Smooth muscle cell (in vitro differentiated cells): Measurements from ENCODE around the gene CNR2. TPM values are rescaled to one million over a fixed set of nuclear protein-coding genes. Genes with fewer than 3 reads are reported as not detected.
"Not testable (repeated sequence)": the region's sequence is repeated elsewhere in the genome, so short reads cannot be mapped to it uniquely, and the experiment has no call there.

ENCODE experiments used
- DNase-seq: peaks from one replicate; lab custom pipeline; 2025; ENCODE audit not compliant: unreplicated experiment; lab: John Stamatoyannopoulos, UW
- H2AFZ ChIP-seq: fragments of 200-600 bp; sonication (generic); 2 replicates; pipeline ENCODE4 v1.6.0; 2016; ENCODE audit warnings: antibody characterized with exemption, low read depth, mild to moderate bottlenecking
- H3F3A ChIP-seq: fragments of 200-600 bp; sonication (generic); 2 replicates; pipeline ENCODE4 v1.6.0; 2017; ENCODE audit warnings: antibody characterized with exemption, low read depth
- H3K27ac ChIP-seq: fragments of 200-600 bp; sonication (generic); 2 replicates; pipeline ENCODE4 v1.5.1; 2016; ENCODE audit warnings: low read depth, mild to moderate bottlenecking
- H3K27me3 ChIP-seq: fragments of 200-600 bp; sonication (generic); 2 replicates; pipeline ENCODE4 v1.6.1; 2016; ENCODE audit warnings: low read depth, mild to moderate bottlenecking
- H3K36me3 ChIP-seq: fragments of 200-600 bp; sonication (generic); 2 replicates; pipeline ENCODE4 v1.5.1; 2016; ENCODE audit warnings: low read depth
- H3K4me1 ChIP-seq: fragments of 200-600 bp; sonication (generic); 2 replicates; pipeline ENCODE4 v1.5.1; 2016; ENCODE audit warnings: low read depth
- H3K4me2 ChIP-seq: fragments of 200-600 bp; sonication (generic); 2 replicates; pipeline ENCODE4 v1.6.0; 2016; ENCODE audit warnings: mild to moderate bottlenecking
- H3K4me3 ChIP-seq: fragments of 200-600 bp; sonication (generic); 2 replicates; pipeline ENCODE4 v1.5.1; 2016; ENCODE audit warnings: mild to moderate bottlenecking
- H3K79me2 ChIP-seq: fragments of 200-600 bp; sonication (generic); 2 replicates; pipeline ENCODE4 v1.6.0; 2016; ENCODE audit warnings: low read depth, mild to moderate bottlenecking
- H3K9ac ChIP-seq: fragments of 200-600 bp; sonication (generic); 2 replicates; pipeline ENCODE4 v1.6.0; 2016; ENCODE audit warnings: low read depth
- H3K9me3 ChIP-seq: fragments of 200-600 bp; sonication (generic); replicated peaks from 2 replicates; pipeline ENCODE4 v1.5.1; 2016; ENCODE audit warnings: low read depth
- H4K20me1 ChIP-seq: fragments of 200-600 bp; sonication (generic); 2 replicates; pipeline ENCODE4 v1.6.0; 2016; ENCODE audit warnings: low read depth
- WGBS: methylation state at CpG from one replicate; pipeline ENCODE4 v1.1.7; 2016; ENCODE audit warnings: low lambda C conversion rate; 5-methylcytosine and 5-hydroxymethylcytosine counted together
- polyA plus RNA-seq: library from polyadenylated mRNA; unstranded; fragments of >200 nt; fragmentation: Nextera tagmentation; extraction: Ambion mirVana; gene quantifications from 2 replicates; pipeline ENCODE4 v1.2.1, GENCODE V29; 2016
- total RNA-seq: library from RNA; depleted of rRNA; stranded (reverse); fragments of >200 nt; gene quantifications from 2 replicates; pipeline ENCODE4 v1.2.3, GENCODE V29; 2014
- TF ChIP-seq, protein P1 (sequence below): fragments of 200-600 bp; sonication (generic); IDR thresholded peaks from 2 replicates; pipeline ENCODE4 v1.5.1; 2017; ENCODE audit warnings: borderline replicate concordance, mild to moderate bottlenecking, antibody characterized with exemption; ENCODE audit not compliant: insufficient read depth, poor library complexity, severe bottlenecking

CNR2 gene
- total and polyA plus RNA-seq, 2 experiments from 2014 or later: not detected

DNA sequence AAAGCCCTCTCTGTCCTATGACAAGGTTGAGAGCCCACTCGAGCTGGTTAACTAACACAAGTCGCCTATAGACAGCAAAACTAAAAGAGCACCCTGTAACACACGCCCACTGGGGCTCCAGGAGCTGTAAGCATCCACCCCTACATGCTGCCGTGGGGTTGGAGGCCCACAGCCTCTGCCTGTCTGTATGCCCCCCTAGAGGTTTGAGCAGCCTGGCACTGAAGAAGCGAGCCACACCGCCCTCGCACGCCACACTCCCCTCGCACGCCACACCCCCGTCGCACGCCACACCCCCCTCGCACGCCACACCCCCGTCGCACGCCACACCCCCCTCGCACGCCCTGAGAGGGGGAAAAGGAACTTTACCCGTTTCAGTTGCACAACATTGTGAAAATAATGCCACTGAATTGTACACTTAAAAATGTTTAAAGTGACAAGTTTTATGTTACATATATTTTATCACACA, 74.7 kb downstream of the CNR2 start:
- Histone ChIP-seq H3K4me2 (peak overlapping the region; percentile 89), H3K9me3 (no peaks in the 10 kb centered on the region), H3K4me3 (peak overlapping the region; percentile 46), H3K27ac (no peak overlapping the region), H3K9ac (no peak overlapping the region), H3K27me3 (peaks cover 18% of the 10 kb centered on the region), H3K79me2 (no peaks in the 10 kb centered on the region), H3F3A (no peaks in the 10 kb centered on the region), H4K20me1 (no peaks in the 10 kb centered on the region), H2AFZ (peak overlapping the region; percentile 79), H3K36me3 (no peaks in the 10 kb centered on the region), H3K4me1 (peaks cover 3% of the 10 kb centered on the region)
- DNase-seq: peak; percentile 54
- 3% methylated on average over 19 of the region's 21 CpGs for WGBS
- TF ChIP-seq, protein P1, sequence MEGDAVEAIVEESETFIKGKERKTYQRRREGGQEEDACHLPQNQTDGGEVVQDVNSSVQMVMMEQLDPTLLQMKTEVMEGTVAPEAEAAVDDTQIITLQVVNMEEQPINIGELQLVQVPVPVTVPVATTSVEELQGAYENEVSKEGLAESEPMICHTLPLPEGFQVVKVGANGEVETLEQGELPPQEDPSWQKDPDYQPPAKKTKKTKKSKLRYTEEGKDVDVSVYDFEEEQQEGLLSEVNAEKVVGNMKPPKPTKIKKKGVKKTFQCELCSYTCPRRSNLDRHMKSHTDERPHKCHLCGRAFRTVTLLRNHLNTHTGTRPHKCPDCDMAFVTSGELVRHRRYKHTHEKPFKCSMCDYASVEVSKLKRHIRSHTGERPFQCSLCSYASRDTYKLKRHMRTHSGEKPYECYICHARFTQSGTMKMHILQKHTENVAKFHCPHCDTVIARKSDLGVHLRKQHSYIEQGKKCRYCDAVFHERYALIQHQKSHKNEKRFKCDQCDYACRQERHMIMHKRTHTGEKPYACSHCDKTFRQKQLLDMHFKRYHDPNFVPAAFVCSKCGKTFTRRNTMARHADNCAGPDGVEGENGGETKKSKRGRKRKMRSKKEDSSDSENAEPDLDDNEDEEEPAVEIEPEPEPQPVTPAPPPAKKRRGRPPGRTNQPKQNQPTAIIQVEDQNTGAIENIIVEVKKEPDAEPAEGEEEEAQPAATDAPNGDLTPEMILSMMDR: no peak

GRCh38 chr1:23837908-23838307, 75.3 kb downstream of the CNR2 start:
- Histone ChIP-seq H3K27ac (no peak overlapping the region), H3K36me3 (no peaks in the 10 kb centered on the region), H2AFZ (no peak overlapping the region), H3F3A (no peaks in the 10 kb centered on the region), H3K4me3 (peak overlapping the region; percentile 46), H4K20me1 (no peaks in the 10 kb centered on the region), H3K9me3 (no peaks in the 10 kb centered on the region), H3K79me2 (no peaks in the 10 kb centered on the region), H3K27me3 (peaks cover 18% of the 10 kb centered on the region), H3K9ac (no peak overlapping the region), H3K4me1 (peaks cover 3% of the 10 kb centered on the region), H3K4me2 (peak overlapping the region; percentile 89)
- no peak for DNase-seq
- 43% methylated on average over 13 of the region's 13 CpGs for WGBS
- TF ChIP-seq, protein P1: no peak

DNA sequence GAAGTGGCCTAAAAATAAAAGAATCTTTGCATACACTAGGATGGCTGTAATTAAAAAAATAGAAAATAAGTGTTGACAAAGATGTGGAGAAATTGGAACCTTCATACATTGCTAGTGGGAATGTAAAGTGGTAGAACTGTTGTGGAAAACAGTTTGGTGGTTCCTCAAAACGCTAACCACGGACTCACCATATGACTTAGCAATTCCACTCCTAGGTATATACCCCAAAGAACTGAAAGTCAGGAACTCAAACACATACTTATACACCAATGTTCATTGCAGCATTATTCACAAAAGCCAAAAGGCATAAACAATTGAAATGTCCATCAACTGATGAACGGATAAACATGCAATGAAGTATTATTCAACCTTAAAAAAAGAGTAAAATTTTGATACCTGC, 77.1 kb downstream of the CNR2 start:
- 85% methylated on average over 3 of the region's 3 CpGs for WGBS
- DNase-seq: no peak
- Histone ChIP-seq H3K9me3 (no peaks in the 10 kb centered on the region), H4K20me1 (no peaks in the 10 kb centered on the region), H3K4me2 (no peak overlapping the region), H3K36me3 (no peaks in the 10 kb centered on the region), H3K9ac (no peak overlapping the region), H3K27me3 (peaks cover 14% of the 10 kb centered on the region), H3K4me1 (peaks cover 3% of the 10 kb centered on the region), H3K27ac (no peak overlapping the region), H3K79me2 (no peaks in the 10 kb centered on the region), H3F3A (no peaks in the 10 kb centered on the region), H2AFZ (no peak overlapping the region), H3K4me3 (no peak overlapping the region)
- TF ChIP-seq, protein P1: no peak

- not testable (repeated sequence) for DNase-seq, H3K4me3 ChIP-seq, H2AFZ ChIP-seq, H3K79me2 ChIP-seq, H3K36me3 ChIP-seq, H3K4me2 ChIP-seq, H3K27ac ChIP-seq, H3K9me3 ChIP-seq, H3F3A ChIP-seq, H3K9ac ChIP-seq, H4K20me1 ChIP-seq, H3K4me1 ChIP-seq
- WGBS: 78% methylated on average over 6 of the region's 6 CpGs
- H3K27me3 ChIP-seq: peaks cover 14% of the 10 kb centered on the region
Measured at GRCh38 chr1:23834156-23834555, 79.0 kb downstream of the CNR2 start.
